ENCODE results near the gene CRIM1.

The CRIM1 gene

GRCh38 chr2:36374585-36374984 is 19.0 kb downstream of the CRIM1 start:
- DNase-seq, result no peak

GRCh38 chr2:36376319-36376765 is 20.8 kb downstream of the CRIM1 start:
- DNase-seq, result no peak

GRCh38 chr2:36376992-36377738 is 21.6 kb downstream of the CRIM1 start:
- no peak for DNase-seq

GRCh38 chr2:36379710-36380448 is 24.3 kb downstream of the CRIM1 start:
- no peak for DNase-seq

GRCh38 chr2:36380624-36381481 is 25.3 kb downstream of the CRIM1 start:
- no peak for DNase-seq

- DNase-seq, result no peak
These were observed 26.4 kb downstream of the CRIM1 start for GRCh38 chr2:36381993-36382392.

- DNase-seq, result no peak
These were observed 26.9 kb downstream of the CRIM1 start for GRCh38 chr2:36382472-36382871.

- no peak for DNase-seq
These were observed 28.1 kb downstream of the CRIM1 start for GRCh38 chr2:36383726-36384125.

GRCh38 chr2:36384454-36384853 is 28.9 kb downstream of the CRIM1 start:
- no peak for DNase-seq

GRCh38 chr2:36385603-36386002 is 30.0 kb downstream of the CRIM1 start:
- no peak for DNase-seq

- DNase-seq, result no peak
These were observed 31.8 kb downstream of the CRIM1 start for GRCh38 chr2:36387258-36387916.

- no peak for DNase-seq
These were observed 32.9 kb downstream of the CRIM1 start for GRCh38 chr2:36388472-36388871.

GRCh38 chr2:36389091-36389564 is 33.5 kb downstream of the CRIM1 start:
- no peak for DNase-seq

- DNase-seq, result no peak
These were observed 34.0 kb downstream of the CRIM1 start for GRCh38 chr2:36389577-36389976.

- no peak for DNase-seq
These were observed 37.1 kb downstream of the CRIM1 start for GRCh38 chr2:36392571-36393255.

- no peak for DNase-seq
These were observed 38.2 kb downstream of the CRIM1 start for GRCh38 chr2:36393738-36394256.

GRCh38 chr2:36394804-36395203 is 39.2 kb downstream of the CRIM1 start:
- no peak for DNase-seq

- no peak for DNase-seq
These were observed 40.3 kb downstream of the CRIM1 start for GRCh38 chr2:36395866-36396265.

GRCh38 chr2:36396878-36397539 is 41.4 kb downstream of the CRIM1 start:
- no peak for DNase-seq

- no peak for DNase-seq
These were observed 42.3 kb downstream of the CRIM1 start for GRCh38 chr2:36397728-36398413.

- DNase-seq, result no peak
These were observed 43.5 kb downstream of the CRIM1 start for GRCh38 chr2:36399050-36399449.
